GM12878 (cell line): Measurements from ENCODE around the gene SDC1. TPM values are rescaled to one million over a fixed set of nuclear protein-coding genes. Genes with fewer than 3 reads are reported as not detected.

Source experiments
- ATAC-seq: fragments of 200-7000 bp; cut with Tn5 transposase; 3 replicates; pipeline ENCODE4 v1.9.1; 2020; ENCODE audit warnings: mild to moderate bottlenecking, moderate library complexity
- BruUV-seq: library from RNA; stranded (reverse); fragments of 400-500 nt; replicated peaks from 2 replicates; lab custom pipeline; 2021; lab: Mats Ljungman, UMichigan
- CTCF ChIA-PET: fragments of 300-600 bp; sonication (Branson Sonifier 250); formaldehyde crosslinking; extraction: SDS; loops from one replicate; lab custom pipeline; 2021; ENCODE audit warnings: inconsistent platforms; lab: Yijun Ruan, JAX
- POLR2A ChIA-PET: fragments of 350-600 bp; formaldehyde crosslinking; extraction: SDS; loops from one replicate; lab custom pipeline; 2021; ENCODE audit warnings: inconsistent platforms; lab: Charles Lee
- RAD21 ChIA-PET: fragments of 300-600 bp; sonication (Branson Sonifier 250); formaldehyde crosslinking; loops from one replicate; lab custom pipeline; 2023; ENCODE audit warnings: antibody characterized with exemption; ENCODE audit not compliant: unreplicated experiment; lab: Charles Lee
- SMC1A ChIA-PET: fragments of 300-600 bp; sonication (Branson Sonifier 250); formaldehyde crosslinking; loops from one replicate; lab custom pipeline; 2023; ENCODE audit not compliant: unreplicated experiment, uncharacterized antibody; lab: Charles Lee
- DNase-seq: peaks from one replicate; pipeline ENCODE4 v3.0.0-alpha.2; 2011; ENCODE audit warnings: low read depth, low spot score
- FAIRE-seq: peaks from 3 replicates; lab custom pipeline; 2011; peaks lifted over from hg19 to GRCh38; lab: Jason Lieb, UNC
- H2AFZ ChIP-seq: 2 replicates; pipeline ENCODE4 v1.6.0; 2011; ENCODE audit warnings: low read depth, low read length, control low read depth; ENCODE audit not compliant: control insufficient read depth
- H3K27ac ChIP-seq: 2 replicates; pipeline ENCODE4 v1.5.1; 2011; ENCODE audit warnings: control low read depth; ENCODE audit not compliant: control insufficient read depth, insufficient read depth
- H3K27me3 ChIP-seq, 2 experiments: replicated peaks in 1 of 2; 2 replicates each; pipeline versions ENCODE4 v1.6.0 to v1.6.1; 2011; ENCODE audit warnings: low read length in 1 of 2; ENCODE audit not compliant: control insufficient read depth in 2 of 2, insufficient read depth in 2 of 2
- H3K36me3 ChIP-seq, 2 experiments: 2 replicates each; pipeline ENCODE4 v1.5.1; 2011; ENCODE audit warnings: low read length in 1 of 2; ENCODE audit not compliant: control insufficient read depth in 2 of 2, insufficient read depth in 2 of 2
- H3K4me1 ChIP-seq: 2 replicates; pipeline ENCODE4 v1.6.1; 2011; ENCODE audit warnings: mild to moderate bottlenecking, low read length, moderate library complexity, mixed read lengths; ENCODE audit not compliant: control insufficient read depth, insufficient read depth
- H3K4me2 ChIP-seq: 2 replicates; pipeline ENCODE4 v1.6.0; 2011; ENCODE audit warnings: control low read depth; ENCODE audit not compliant: control insufficient read depth, insufficient read depth
- H3K4me3 ChIP-seq: fragments of 200-600 bp; sonication (generic); 2 replicates; pipeline ENCODE4 v1.5.1; 2016
- H3K79me2 ChIP-seq: 2 replicates; pipeline ENCODE4 v1.6.0; 2011; ENCODE audit warnings: low read length; ENCODE audit not compliant: control insufficient read depth, insufficient read depth
- H3K9ac ChIP-seq: 2 replicates; pipeline ENCODE4 v1.8.0; 2011; ENCODE audit warnings: low read length, control low read depth, mixed read lengths; ENCODE audit not compliant: control insufficient read depth, insufficient read depth
- H3K9me3 ChIP-seq: replicated peaks from 3 replicates; pipeline ENCODE4 v1.5.1; 2011; ENCODE audit warnings: mild to moderate bottlenecking, low read length; ENCODE audit not compliant: control insufficient read depth, insufficient read depth
- H4K20me1 ChIP-seq: 2 replicates; pipeline ENCODE4 v1.6.0; 2011; ENCODE audit not compliant: control insufficient read depth, insufficient read depth
- BCLAF1 ChIP-seq: fragments of 450-650 bp; IDR thresholded peaks from 2 replicates; pipeline ENCODE4 v1.6.1; 2017; ENCODE audit warnings: antibody characterized with exemption, mild to moderate bottlenecking, moderate library complexity
- CHD1 ChIP-seq: IDR thresholded peaks from 2 replicates; pipeline ENCODE4 v1.6.1; 2012; ENCODE audit warnings: low read depth, low read length, improper control_type of control experiment
- CREB1 ChIP-seq: IDR thresholded peaks from 2 replicates; pipeline ENCODE4 v1.6.1; 2012; ENCODE audit warnings: low read depth, mild to moderate bottlenecking, inconsistent platforms
- KLF5 ChIP-seq: fragments of 450-650 bp; IDR thresholded peaks from 2 replicates; pipeline ENCODE4 v1.6.1; 2014; ENCODE audit warnings: mild to moderate bottlenecking; ENCODE audit not compliant: partially characterized antibody
- MEF2A ChIP-seq: IDR thresholded peaks from 2 replicates; pipeline ENCODE4 v1.6.1; 2011; ENCODE audit warnings: low read depth, mild to moderate bottlenecking, low read length, moderate library complexity; ENCODE audit not compliant: insufficient read depth
- MEF2B ChIP-seq: fragments of 450-650 bp; IDR thresholded peaks from 2 replicates; pipeline ENCODE4 v1.6.1; 2018; ENCODE audit warnings: mild to moderate bottlenecking, moderate library complexity; ENCODE audit not compliant: partially characterized antibody, poor library complexity, severe bottlenecking
- MTA2 ChIP-seq: fragments of 450-650 bp; IDR thresholded peaks from 2 replicates; pipeline ENCODE4 v1.6.1; 2016; ENCODE audit warnings: low read depth, mild to moderate bottlenecking, moderate library complexity
- NBN ChIP-seq: fragments of 450-650 bp; IDR thresholded peaks from 2 replicates; pipeline ENCODE4 v1.6.1; 2016
- NR2C1 ChIP-seq: fragments of 450-650 bp; IDR thresholded peaks from 2 replicates; pipeline ENCODE4 v1.6.1; 2017; ENCODE audit warnings: antibody characterized with exemption, mild to moderate bottlenecking, moderate library complexity
- NR2C2 ChIP-seq: IDR thresholded peaks from 2 replicates; pipeline ENCODE4 v1.6.1; 2011; ENCODE audit warnings: borderline replicate concordance, low read depth; ENCODE audit not compliant: control insufficient read depth, insufficient read length
- POLR2AphosphoS2 ChIP-seq: IDR thresholded peaks from 2 replicates; pipeline ENCODE4 v1.6.1; 2011; ENCODE audit warnings: low read depth, mild to moderate bottlenecking, low read length, improper control_type of control experiment, moderate library complexity
- SP1 ChIP-seq: IDR thresholded peaks from one replicate; pipeline ENCODE4 v1.6.1; 2011; ENCODE audit warnings: low read depth, low read length
- YY1 ChIP-seq: IDR thresholded peaks from 2 replicates; pipeline ENCODE4 v1.6.1; 2011; ENCODE audit warnings: low read depth, mild to moderate bottlenecking, low read length
- ZNF24 ChIP-seq: fragments of 450-650 bp; IDR thresholded peaks from 2 replicates; pipeline ENCODE4 v1.6.1; 2017; ENCODE audit warnings: antibody characterized with exemption, mild to moderate bottlenecking
- WGBS: methylation state at CpG from one replicate; pipeline ENCODE4 v1.1.6; 2016; ENCODE audit warnings: low lambda C conversion rate; ENCODE audit not compliant: insufficient replicate concordance, insufficient coverage; ENCODE audit errors: missing lambda C conversion rate; 5-methylcytosine and 5-hydroxymethylcytosine counted together
- in situ Hi-C: fragments of 300-500 bp; cut with MboI; formaldehyde crosslinking; loops from 9 replicates; pipeline ENCODE4 v1.14.3; 2018; ENCODE audit warnings: mixed read lengths
- intact Hi-C: fragments of 100-400 bp; cut with micrococcal nuclease; formaldehyde crosslinking; loops from one replicate; pipeline ENCODE4 v1.14.2; 2022; ENCODE audit not compliant: unreplicated experiment
- polyA plus RNA-seq, 11 experiments: library from polyadenylated mRNA; depleted of rRNA in 4 of 11; unstranded in 6 of 11; stranded (reverse) in 5 of 11; fragments of >200 nt; fragmentation: Nextera tagmentation in 4 of 11; fragmentation: Illumina TruSeq in 1 of 11; extraction: Ambion mirVana in 4 of 11; extraction: Trizol in 1 of 11; gene quantifications; 1 replicate in 1 of 11; 2 replicates in 10 of 11; pipeline versions ENCODE4 v1.2.1 to v1.2.3, GENCODE V29; 2011 to 2016; ENCODE audit warnings: inconsistent platforms in 2 of 11, missing spikeins in 2 of 11, low read depth in 1 of 11
- total RNA-seq, 4 experiments: library from RNA; depleted of rRNA in 3 of 4; stranded (reverse); fragments of >200 nt in 3 of 4; fragmentation: Illumina TruSeq in 1 of 4; extraction: Trizol in 1 of 4; gene quantifications; 2 replicates each; pipeline versions ENCODE4 v1.2.1 to v1.2.3, GENCODE V29; 2013 to 2021
- TF ChIP-seq, protein P1 (sequence below): fragments of 450-650 bp; IDR thresholded peaks from 2 replicates; pipeline ENCODE4 v1.6.1; 2017; ENCODE audit warnings: mild to moderate bottlenecking, moderate library complexity

Gene SDC1
- total and polyA plus RNA-seq, 10 of the 15 experiments (the other 5 are each of a cell fraction or from before 2014, with no cell fraction given) = 0.85 to 36.8 (median 23.7) TPM

- TF ChIP-seq, protein P1, sequence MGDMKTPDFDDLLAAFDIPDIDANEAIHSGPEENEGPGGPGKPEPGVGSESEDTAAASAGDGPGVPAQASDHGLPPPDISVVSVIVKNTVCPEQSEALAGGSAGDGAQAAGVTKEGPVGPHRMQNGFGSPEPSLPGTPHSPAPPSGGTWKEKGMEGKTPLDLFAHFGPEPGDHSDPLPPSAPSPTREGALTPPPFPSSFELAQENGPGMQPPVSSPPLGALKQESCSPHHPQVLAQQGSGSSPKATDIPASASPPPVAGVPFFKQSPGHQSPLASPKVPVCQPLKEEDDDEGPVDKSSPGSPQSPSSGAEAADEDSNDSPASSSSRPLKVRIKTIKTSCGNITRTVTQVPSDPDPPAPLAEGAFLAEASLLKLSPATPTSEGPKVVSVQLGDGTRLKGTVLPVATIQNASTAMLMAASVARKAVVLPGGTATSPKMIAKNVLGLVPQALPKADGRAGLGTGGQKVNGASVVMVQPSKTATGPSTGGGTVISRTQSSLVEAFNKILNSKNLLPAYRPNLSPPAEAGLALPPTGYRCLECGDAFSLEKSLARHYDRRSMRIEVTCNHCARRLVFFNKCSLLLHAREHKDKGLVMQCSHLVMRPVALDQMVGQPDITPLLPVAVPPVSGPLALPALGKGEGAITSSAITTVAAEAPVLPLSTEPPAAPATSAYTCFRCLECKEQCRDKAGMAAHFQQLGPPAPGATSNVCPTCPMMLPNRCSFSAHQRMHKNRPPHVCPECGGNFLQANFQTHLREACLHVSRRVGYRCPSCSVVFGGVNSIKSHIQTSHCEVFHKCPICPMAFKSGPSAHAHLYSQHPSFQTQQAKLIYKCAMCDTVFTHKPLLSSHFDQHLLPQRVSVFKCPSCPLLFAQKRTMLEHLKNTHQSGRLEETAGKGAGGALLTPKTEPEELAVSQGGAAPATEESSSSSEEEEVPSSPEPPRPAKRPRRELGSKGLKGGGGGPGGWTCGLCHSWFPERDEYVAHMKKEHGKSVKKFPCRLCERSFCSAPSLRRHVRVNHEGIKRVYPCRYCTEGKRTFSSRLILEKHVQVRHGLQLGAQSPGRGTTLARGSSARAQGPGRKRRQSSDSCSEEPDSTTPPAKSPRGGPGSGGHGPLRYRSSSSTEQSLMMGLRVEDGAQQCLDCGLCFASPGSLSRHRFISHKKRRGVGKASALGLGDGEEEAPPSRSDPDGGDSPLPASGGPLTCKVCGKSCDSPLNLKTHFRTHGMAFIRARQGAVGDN = no peak
Observed at GRCh38 chr2:20167356-20167755, 57.6 kb downstream of the SDC1 start (continued).

- ATAC-seq (peak; percentile 48), FAIRE-seq (peak; percentile 98), DNase-seq (no peak)
- H3K9ac ChIP-seq = no peak overlapping the region
- no TSS peak for BruUV-seq
- H2AFZ ChIP-seq = peak overlapping the region; percentile 1; the same call in 1 of the 2 replicates
- no peak overlapping the region for H3K27ac ChIP-seq
- peaks cover 13% of the 10 kb centered on the region for H3K4me1 ChIP-seq
- ChIA-PET CTCF (interaction anchor here (0.8 kb wide), 2 partner anchors 34 to 126 kb away, joined by 3 to 5 read pairs; no protein-coding TSS in a partner anchor), SMC1A (interaction anchor here (1.6 kb wide), 1 partner anchor 14 kb away, joined by 6 read pairs; no protein-coding TSS in a partner anchor), RAD21 (no interaction called here), POLR2A (interaction anchor here (1.0 to 1.1 kb wide), 2 partner anchors 9 to 14 kb away, joined by 3 read pairs; no protein-coding TSS in a partner anchor)
- H3K79me2 ChIP-seq = no peaks in the 10 kb centered on the region
- H3K4me2 ChIP-seq = no peak overlapping the region
- 55% methylated on average over 9 of the region's 9 CpGs for WGBS
- no peaks in the 10 kb centered on the region for H4K20me1 ChIP-seq
- H3K27me3 ChIP-seq = no peaks in the 10 kb centered on the region; a peak in 1 of 4 replicates
- no peaks in the 10 kb centered on the region for H3K36me3 ChIP-seq
- in situ Hi-C loops = no loop called here
- intact Hi-C loops = no loop called here
- H3K9me3 ChIP-seq = no peaks in the 10 kb centered on the region
- H3K4me3 ChIP-seq = no peak overlapping the region
- TF ChIP-seq YY1 (no peak), BCLAF1 (no peak), POLR2AphosphoS2 (no peak), MEF2A (no peak), SP1 (no peak), MTA2 (no peak), KLF5 (no peak), NBN (0 out of 2 replicates have a peak, but pooled peaks have one; percentile 58), ZNF24 (no peak), CHD1 (no peak), NR2C2 (peak; percentile 56), NR2C1 (no peak), CREB1 (no peak), MEF2B (peak; percentile 18)
Observed at GRCh38 chr2:20165677-20166509, 59.0 kb downstream of the SDC1 start.
